Right lobe of liver (tissue), 4 donors: Measurements from ENCODE around the gene HCK.

ENCODE experiments used
- CTCF ChIP-seq, 4 donors: fragments of 200-600 bp in 3 of 4; fragments of 450-650 bp in 1 of 4; IDR thresholded peaks; one replicate each; pipeline versions ENCODE4 v1.5.1 to v1.8.0; 2016 to 2022; ENCODE audit warnings: antibody characterized with exemption in 4 of 4, mild to moderate bottlenecking in 2 of 4
- POLR2A ChIP-seq: fragments of 450-650 bp; IDR thresholded peaks from one replicate; pipeline ENCODE4 v1.6.1; 2017; ENCODE audit warnings: antibody characterized with exemption, mild to moderate bottlenecking
- donor health status: DM: no; HTN: no; CAD: no.
- donor health status: DM: no; HTN: no; CAD: no.
- donor health status: DM: no; HTN: yes; CAD: no.

GRCh38 chr20:32013326-32013725, 38.7 kb upstream of the HCK start:
- TF ChIP-seq CTCF (IDR thresholded peaks at IDR 0.05) (no peak), POLR2A (no peak)
